ENCODE results near the gene WDR27.
"Not testable (repeated sequence)": the region's sequence is repeated elsewhere in the genome, so short reads cannot be mapped to it uniquely, and the experiment has no call there.

The WDR27 gene

DNA sequence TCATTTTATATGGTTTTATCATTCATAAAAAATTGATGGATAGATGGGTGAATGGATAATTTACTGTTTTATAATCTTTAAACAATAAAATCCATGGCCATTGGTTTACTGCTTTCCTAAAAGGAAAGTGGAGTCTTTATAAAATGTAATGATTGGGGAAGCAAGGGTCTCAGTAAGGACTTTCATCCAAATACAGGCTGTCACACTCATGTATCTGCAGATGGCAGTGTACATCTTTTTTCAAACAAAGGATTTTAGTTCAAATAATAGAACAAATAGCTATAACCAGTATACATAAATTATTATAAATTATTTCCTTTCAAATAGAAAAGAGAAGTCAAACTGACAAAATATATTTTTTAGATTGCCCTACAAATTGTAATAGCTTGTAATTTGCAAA lies 190.0 kb downstream of the WDR27 start:
- not testable (repeated sequence) for DNase-seq

DNA sequence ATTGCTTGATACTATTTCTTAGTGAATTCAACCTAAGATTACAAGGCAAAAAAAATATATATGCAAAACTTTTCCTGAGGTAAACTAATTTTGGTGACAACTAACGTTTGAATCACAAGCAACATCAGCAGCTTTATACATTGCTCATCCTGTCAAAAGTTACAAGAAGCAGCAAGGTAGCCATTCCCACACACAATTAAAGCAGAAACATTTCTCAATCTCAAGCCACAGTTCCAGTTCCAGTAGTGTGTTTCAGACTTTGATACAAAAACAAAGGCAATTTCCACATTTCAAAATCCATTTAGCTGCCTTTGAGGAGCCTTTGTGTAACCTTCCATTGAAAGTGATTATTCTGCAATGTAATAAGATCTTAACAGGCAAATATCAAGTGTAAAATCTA lies 191.0 kb downstream of the WDR27 start:
- no peak for DNase-seq

DNA sequence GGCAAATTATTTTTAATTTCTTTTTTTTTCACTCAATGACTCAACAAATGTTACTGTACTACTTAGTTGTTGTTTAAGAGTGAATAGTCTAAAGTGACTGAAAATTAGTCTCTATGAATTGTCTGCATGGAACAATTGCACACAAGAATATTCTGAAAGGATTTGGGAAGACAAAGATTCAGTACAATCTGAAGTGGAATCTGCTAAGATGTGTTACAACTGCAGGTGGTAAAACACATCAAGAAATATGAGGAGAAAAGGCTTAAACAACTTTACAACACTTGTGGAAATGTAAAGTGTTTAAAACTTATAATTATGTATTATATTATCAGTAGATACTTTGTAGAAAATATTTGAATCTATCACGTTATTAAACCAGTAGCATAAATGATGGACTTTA lies 193.4 kb downstream of the WDR27 start:
- no peak for DNase-seq

DNA sequence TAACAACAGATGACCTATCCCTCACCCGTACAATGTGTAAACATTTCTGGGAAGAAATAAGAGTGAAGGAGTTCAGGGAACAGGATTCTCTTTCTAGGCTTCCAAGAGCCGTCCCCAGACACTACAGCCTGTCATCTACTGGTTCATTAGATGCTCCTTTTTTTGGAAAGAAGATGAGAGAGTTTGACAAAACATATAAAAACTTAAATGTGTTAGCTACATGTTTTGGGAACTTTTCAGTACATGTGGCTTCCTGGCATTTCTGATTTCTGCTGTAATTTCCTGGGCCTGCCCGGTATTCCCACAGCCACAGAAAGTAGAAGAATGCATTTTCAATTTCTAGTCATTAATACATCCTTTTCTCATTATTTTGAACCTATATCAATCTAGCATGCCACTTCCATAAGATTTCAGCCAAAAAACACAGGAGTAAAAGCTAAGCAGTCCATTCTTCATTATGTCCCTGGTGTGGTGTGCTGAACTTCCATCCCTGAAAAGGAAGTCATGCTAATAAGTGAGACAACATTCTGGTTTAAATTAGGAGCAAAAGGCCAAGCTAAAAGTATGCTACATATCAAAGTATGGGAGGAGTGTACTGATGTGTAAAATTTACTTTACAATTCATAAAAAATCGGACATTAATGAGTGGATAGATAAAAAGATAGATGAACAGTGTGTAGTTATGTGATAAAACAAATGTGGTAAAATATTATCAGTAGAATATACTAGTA lies 198.2 kb downstream of the WDR27 start:
- DNase-seq: no peak

DNA sequence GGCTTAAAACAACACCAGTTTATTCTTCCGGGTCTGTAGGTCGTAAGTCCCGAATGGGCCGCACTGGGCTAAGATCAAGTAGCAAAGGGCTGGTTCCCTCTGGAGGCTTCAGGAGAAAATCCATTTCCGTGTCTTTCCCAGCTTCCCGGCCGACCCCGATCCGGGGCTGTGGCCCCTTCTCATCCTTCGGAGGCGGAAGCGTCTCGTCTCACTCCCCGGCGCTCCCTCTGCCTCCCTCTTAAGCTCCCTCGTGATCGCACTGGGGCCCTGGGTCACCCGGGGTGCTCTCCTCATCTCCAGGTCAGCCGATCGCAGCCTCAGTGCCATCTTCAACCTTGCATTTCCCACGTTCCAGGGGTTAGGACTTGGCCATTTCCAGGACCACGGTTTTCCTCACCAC lies 199.4 kb downstream of the WDR27 start:
- DNase-seq: no peak

DNA sequence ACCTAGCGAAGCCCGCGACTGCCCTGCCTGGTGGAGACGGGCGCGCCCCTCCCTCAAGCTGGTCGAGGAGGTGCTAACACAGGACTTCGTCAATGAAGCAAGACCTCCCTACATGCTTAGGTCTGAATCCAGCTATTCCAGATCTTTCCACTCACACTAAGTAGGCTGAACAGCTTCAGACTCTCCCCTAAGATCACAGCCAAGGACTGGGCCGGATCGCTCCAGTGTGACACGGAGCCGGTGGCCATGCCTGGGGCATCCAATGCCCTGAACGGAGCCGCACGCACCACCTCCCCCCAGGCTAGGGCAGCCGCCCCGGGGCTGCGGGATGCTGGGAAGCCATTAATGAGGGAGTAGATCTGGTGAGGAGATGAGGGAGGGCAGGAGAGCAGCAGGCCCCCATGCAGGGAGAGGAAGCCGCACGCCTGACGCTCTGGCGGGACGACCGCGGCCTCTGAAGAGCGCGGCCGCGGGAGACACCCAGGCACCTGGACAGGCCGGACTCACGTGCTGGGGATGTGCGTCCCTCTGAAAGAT lies 200.0 kb downstream of the WDR27 start:
- DNase-seq: no peak

DNA sequence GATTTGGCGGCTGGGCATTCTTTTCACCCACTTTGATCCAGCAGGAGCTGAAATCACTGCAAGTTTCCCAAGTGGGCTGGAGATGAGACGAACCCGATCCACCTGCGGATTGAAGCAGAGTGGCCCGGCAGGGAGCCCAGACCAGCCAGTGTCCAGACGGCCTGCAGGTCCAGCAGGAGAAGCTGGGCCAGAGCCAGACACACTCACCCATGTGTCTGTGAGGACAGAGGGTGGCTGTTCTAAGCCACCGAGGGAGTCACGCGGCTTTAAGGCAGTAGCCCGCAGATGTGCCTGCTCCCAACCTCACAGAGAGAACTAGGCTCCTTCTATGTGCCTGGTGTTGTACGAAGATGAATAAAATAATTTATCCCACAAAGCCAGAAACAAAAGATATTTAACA lies 200.7 kb downstream of the WDR27 start:
- DNase-seq: no peak

DNA sequence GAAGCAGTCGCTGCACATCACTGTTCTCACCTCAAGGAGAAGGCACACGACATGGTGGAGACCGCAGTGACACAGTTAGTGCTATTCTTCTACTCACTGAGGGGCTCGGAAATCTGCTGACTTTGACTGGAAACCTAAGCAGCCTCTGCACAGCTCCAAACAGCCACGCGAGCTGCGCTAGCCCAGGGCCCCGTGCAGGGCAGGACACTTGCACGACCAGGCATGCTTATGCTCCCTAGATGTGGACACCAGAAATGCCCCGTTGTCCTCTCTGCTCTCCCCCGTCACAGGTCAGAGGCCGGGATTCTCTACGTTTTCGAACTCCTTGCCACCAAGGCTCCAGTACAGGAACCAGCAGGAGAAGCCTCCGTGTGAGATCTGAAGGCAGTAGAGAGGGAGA lies 201.1 kb downstream of the WDR27 start:
- DNase-seq: no peak

DNA sequence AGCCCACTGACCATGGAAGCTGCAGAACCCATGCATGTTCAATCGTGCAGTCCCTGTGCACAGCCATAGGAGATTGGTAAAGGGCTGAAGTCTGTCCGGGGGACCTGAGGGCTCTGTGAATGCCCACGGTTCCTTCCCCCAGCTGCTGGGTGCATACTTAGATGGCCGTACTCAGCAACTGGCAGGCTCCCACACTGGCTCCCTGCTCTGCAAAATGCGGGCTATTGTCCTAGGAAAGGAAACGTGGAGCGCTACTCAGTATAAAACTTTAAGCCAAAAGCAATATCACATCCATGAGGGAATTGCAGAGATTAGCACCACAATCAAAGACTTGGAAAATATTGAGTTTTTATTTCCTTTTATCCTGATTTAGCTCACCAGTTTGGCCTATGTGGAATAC lies 202.0 kb downstream of the WDR27 start:
- DNase-seq: no peak

DNA sequence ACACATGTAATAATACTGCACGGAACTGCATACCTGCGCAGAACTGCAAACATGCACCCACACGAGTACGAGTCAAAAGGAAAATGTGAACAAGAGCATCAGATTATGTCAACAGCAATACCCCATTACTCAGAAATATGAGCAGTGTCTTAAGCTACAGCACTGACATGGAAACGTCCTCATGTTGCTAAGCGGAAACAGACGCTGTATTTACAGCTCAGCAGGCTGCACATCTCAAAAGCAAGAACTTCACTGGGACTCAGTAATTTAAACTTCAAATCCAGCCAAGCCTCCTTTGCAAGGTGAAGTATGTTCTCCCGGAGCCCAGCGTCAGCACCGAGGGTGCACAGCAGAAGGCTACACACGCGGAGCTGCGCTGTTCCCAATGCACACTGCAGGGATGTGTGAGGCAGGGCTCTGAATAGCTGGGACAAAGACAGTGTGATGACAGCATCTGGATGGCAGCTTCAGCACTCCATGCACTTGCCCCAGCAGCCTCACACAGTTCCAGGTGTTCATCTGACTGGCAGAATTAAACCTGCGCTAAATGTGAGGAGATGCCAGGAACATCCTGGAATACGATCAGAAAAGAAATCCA lies 202.8 kb downstream of the WDR27 start:
- no peak for DNase-seq

DNA sequence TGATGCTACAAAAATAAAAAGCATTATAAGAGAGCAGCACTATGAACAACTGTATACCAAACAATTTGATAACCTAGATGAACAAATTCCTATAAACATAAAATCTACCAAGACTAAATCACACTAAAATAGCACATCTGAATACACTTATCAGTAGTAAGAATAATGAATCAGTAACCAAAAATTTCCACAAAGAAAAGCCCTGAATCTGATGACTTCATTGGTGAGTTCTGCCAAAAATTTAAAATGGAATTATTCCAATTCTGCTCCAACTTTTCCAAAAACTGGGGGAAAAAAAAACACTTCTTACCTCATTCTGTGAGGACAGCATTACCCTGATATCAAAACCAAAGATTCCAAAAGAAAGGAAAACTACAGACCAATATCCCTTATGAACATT lies 206.2 kb downstream of the WDR27 start:
- DNase-seq: no peak

DNA sequence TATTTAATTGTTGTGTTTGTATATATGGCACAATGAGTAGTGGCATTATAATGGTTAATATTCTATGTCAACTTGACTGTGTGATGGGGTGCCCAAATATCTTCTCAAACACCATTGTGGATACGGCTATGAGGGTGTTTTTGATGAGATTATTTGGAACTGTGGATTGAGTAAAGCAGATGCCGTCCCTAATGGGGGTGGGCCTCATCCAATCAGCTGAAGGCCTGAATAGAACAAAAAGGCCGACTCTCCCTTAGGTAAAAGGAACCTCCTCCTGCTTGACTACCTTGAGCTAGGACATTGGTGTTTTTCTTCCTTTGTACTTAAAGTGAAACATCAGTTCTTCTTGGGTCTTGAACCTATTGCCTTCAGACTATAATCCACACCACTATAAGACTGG lies 207.8 kb downstream of the WDR27 start:
- no peak for DNase-seq

DNA sequence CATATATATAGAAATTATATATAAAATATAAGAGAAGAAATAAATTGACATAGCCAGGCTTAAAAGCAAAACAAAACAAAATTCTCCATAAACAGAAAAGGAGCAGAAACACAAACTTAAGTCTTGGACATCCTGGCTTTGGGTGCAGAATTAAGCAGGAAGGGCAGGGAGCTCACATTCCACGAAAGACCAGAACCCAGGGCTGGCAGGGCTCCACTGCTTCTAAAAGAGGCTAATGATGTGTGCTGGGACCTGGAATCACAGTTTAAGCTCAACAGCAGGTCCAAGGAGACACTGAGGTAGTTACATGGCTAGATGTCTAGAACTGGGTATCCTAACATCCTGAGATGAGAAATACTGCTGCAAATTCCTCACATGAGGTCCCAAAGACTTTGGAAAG lies 210.3 kb downstream of the WDR27 start:
- no peak for DNase-seq

DNA sequence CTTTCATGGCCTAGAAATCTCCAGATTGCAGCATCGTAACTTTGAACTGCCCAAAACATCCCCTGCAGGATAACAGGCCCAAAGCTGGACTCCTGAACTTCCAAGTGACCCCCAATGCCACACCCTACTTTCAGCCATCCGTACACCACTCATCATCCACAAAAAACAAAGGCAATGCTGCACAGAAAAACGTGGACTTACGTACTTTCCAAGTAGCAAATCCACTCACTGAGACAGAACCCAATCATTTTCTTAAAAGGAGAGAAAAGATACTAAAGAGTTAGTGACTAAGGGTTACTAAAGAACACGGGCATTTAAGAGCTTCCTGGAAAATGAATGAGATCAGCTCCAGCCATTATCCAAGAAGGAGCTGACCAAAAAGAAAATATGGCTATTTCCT lies 211.0 kb downstream of the WDR27 start:
- DNase-seq: no peak

DNA sequence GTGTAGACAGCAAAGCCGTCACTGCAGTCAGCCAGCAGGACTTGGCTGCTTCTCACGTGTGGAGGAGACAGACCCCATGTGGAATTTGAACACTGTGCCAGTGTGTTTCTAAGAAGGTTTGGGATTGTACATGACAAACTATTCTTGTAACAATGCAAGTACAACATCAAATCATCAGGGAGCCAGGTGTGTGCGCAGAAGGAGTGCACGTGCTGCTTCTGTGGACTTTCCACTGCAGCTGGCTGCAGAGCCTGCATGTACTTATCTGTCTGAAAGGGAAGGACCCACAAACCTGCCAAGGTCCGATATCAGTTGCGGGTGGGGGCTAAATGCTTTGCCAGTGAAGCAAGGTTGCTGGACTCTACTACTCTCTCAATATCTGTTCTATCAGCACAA lies 211.6 kb downstream of the WDR27 start:
- peak; percentile 58 for DNase-seq

DNA sequence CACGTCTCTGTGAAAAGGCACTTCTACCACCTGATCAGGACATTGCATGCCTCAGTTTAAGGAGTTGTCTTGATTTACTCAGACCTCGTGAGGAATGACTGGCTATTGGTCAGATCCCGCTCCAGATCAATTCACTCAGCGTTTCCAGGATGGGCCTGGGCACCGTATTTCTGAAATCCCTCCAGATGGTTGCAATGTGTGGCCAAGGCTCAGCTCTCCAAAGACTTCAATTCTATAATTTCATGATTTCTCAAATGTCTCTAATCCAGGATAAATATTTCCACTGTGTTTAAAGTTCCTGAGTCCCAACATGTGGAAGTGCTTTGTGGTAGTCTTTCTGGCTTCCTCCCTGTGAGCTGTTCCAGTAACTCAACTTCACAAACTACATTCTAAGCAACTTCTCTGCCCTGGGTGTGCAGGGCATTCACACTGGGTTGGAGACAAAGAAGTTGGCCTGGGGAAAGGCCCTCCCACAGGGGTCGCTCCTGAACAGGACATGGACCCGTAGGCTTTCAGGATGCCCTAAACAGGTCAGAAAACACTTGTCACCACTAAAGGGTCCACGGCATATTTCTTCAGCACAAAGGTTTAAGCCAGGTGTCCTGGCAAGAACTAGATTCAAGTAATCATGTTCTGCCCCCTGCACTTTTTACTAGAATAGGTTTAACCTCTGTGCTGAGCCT lies 212.1 kb downstream of the WDR27 start:
- peak; percentile 73 for DNase-seq

DNA sequence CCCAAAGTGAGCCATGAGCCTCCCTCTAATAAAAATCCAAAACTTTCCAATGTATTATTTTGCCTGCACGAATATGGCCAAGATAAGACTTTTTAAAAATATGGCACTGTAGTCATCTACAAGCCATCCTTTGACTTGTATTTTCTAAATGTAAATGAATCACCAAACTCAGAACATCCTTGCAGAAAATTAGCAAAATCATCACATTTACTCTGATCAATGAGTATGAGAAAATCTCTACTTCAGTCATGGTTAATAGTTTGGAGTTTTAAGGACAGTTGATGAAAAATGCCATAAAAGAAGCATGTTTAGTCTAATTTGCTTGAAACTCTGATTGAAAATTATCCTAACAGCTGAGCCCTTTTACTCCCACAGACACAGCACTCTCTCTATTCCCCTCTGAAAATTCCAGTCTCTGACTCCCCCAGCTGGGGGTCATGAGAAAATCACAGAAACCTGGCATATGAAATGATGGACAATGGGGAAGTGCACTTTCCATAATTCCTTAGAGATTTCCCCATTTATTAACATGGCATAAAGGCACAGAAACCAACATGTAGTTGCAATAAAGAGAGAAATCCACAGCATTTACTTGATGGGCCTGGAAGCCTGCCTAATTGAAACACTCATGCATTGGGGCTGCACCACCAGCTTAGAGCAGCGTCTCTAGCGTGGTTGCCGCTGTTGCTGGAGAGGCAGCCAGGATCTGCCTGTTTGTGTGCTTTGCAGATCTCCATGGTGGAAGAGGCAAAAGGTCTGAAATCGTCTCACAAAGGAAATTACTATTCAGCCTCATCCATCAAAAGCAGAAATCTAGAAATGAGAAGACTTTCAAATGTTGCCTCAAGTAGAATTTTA lies 214.0 kb downstream of the WDR27 start:
- peak; percentile 18 for DNase-seq

DNA sequence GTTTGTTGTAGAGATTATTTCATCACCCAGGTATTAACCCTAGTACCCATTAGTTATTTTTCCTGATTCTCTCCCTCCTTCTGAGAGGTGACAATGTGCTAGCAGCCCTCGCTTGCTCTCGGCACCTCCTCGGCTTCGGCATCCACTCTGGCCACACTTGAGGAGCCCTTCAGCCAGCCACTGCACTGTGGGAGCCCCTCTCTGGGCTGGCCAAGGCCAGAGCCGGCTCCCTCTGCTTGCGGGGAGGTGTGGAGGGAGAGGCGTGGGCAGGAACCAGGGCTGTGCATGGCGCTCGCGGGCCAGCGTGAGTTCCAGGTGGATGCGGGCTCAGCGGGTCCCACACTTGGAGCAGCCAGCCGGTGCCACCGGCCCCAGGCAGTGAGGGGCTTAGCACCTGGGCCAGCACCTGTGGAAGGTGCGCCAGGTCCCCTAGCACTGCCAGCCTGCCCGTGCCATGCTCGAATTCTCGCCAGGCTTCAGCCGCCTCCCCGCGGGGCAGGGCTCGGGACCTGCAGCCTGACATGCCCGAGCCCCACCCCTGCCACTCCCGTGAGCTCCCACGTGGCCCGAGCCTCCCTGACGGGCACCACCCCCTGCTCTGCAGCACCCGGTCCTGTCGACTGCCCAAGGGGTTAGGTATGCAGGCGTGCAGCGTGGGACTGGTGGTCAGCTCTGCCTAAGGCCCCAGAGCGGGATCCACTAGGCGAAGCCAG lies 221.9 kb downstream of the WDR27 start:
- DNase-seq: no peak

DNA sequence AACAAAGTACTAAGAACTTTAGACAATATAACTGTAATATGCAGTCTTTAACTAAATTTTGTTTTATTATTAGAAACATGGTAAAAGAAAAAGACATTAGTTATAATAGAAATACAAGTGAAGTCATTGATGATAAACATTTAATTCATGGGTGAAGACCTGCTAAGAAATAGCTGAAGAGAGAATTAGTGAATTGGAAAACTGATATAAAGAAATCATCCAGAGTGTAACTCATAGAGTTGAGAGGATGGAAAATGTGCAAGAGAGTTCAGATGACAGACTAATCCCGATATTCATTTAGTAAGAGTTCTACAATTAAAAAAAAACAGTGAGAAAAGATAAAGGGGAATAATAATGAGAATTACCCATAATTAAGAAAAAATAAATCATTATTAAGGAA lies 227.5 kb downstream of the WDR27 start:
- DNase-seq: no peak

DNA sequence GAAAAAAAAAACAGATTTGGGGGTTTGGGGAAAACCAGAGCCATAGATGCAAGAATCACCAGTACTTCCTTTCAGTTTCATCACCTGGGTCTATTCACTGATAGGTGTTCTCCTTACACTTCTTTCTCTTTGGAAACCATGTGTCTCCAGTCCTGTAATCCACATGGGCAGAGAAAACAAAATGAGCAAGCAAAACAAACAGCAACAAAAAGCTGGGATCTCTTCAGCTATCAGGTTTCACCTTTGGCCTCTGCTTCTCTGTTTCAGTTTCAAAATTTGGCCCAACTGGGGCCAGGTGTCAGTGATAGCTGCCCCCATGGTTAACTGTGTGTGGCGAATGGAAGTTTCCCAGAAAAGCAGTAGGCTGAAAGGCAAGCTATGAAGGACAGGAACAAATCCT lies 228.2 kb downstream of the WDR27 start:
- no peak for DNase-seq

DNA sequence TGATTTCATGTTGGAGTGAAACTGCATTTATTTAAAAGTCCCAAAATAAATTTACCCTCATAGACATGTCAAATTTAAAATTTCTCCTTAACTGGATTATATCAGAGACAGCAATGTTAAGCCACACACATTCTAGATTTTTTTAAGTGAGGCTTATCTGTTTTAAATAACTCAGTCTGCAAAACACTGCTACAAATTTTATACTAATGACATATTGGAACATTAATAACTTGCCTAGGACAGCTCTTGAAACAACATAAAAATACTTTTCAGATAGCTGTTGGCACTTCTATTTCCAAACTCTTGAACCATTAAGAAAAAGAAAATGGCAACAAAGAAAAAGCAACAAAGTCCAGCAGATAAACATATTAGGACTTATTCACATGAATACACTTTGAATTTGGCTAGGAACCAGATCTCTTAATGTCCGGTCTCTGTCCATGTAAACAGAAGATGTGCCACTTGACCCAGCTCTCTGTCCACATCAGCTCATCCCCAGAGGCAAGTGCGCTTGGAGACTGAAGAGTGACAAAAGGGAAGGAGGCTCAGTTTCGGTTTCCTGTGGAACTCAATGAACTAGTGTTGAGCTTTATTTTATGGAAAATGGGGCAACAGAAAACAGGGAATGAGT lies 228.9 kb downstream of the WDR27 start:
- DNase-seq: no peak

DNA sequence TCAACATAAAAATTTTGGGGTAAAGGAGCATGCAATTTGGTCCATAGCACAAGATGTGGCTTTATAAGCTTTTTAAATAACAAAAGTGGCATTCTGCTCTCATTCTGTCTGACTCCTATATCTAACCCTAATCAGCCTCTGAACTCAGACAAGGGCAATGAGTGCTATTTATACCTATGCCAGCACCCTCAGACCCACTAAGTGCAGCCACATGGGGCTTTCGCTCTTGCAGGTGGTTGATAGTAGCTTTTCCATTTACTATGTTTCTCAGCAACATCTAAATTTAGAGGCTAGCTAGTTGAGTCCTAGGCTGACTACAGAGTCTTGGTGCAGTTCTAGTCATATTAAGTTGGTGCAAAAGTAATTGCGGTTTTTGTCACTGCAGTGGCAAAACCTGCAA lies 231.0 kb downstream of the WDR27 start:
- DNase-seq: no peak
